H1 (cell line): ENCODE measurements around the gene TRIM65. TPM values are rescaled to one million over a fixed set of nuclear protein-coding genes. Genes with fewer than 3 reads are reported as not detected.
"Not testable (repeated sequence)": the region's sequence is repeated elsewhere in the genome, so short reads cannot be mapped to it uniquely, and the experiment has no call there.

ENCODE experiments used
- CTCF ChIA-PET: fragments of 300-600 bp; sonication (Branson Sonifier 250); formaldehyde crosslinking; loops from one replicate; lab custom pipeline; 2021; ENCODE audit not compliant: partially characterized antibody; lab: Charles Lee
- POLR2A ChIA-PET: fragments of 300-600 bp; sonication (Branson Sonifier 250); formaldehyde crosslinking; loops from one replicate; lab custom pipeline; 2021; ENCODE audit warnings: inconsistent platforms; ENCODE audit not compliant: partially characterized antibody; lab: Charles Lee
- DNase-seq, 2 experiments: peaks; one replicate each; pipeline versions ENCODE4 v3.0.0 to v3.0.0-alpha.2; 2010 to 2022; ENCODE audit warnings: low spot score in 2 of 2, low read depth in 1 of 2, mixed read lengths in 1 of 2
- FAIRE-seq: peaks from 2 replicates; lab custom pipeline; 2011; peaks lifted over from hg19 to GRCh38; lab: Jason Lieb, UNC
- H2AFZ ChIP-seq: 2 replicates; pipeline ENCODE4 v1.8.1; 2012; ENCODE audit warnings: low read length, inconsistent platforms
- H2AK5ac ChIP-seq: 2 replicates; pipeline ENCODE4 v1.6.1; 2013; ENCODE audit warnings: low read depth, low read length
- H2BK120ac ChIP-seq: replicated peaks from 2 replicates; pipeline ENCODE3; 2013; ENCODE audit warnings: low read depth, low read length, inconsistent platforms
- H2BK12ac ChIP-seq: 2 replicates; pipeline ENCODE4 v1.6.1; 2013; ENCODE audit warnings: low read depth, low read length
- H2BK15ac ChIP-seq: 2 replicates; pipeline ENCODE4 v1.6.1; 2013; ENCODE audit warnings: low read length
- H2BK20ac ChIP-seq: 2 replicates; pipeline ENCODE4 v1.6.1; 2013; ENCODE audit warnings: low read length
- H2BK5ac ChIP-seq: 2 replicates; pipeline ENCODE4 v1.6.1; 2013; ENCODE audit warnings: low read depth, low read length
- H3K14ac ChIP-seq: 2 replicates; pipeline ENCODE4 v1.6.1; 2013; ENCODE audit warnings: inconsistent platforms; ENCODE audit not compliant: insufficient read length
- H3K18ac ChIP-seq: 2 replicates; pipeline ENCODE4 v1.6.1; 2013; ENCODE audit warnings: low read length; ENCODE audit errors: extremely low read depth
- H3K23ac ChIP-seq: 2 replicates; pipeline ENCODE4 v1.6.1; 2013; ENCODE audit warnings: inconsistent platforms; ENCODE audit not compliant: insufficient read length
- H3K23me2 ChIP-seq: 2 replicates; pipeline ENCODE4 v1.6.1; 2013; ENCODE audit warnings: low read depth, low read length
- H3K27ac ChIP-seq: 2 replicates; pipeline ENCODE4 v1.6.1; 2011; ENCODE audit warnings: low read depth, low read length, inconsistent platforms
- H3K27me3 ChIP-seq, 4 experiments: replicated peaks in 1 of 4; 1 replicate in 1 of 4; 2 replicates in 3 of 4; pipeline versions ENCODE4 v1.6.1 to v1.8.1; 2011 to 2013; ENCODE audit warnings: low read length in 3 of 4, mild to moderate bottlenecking in 3 of 4, inconsistent platforms in 2 of 4, mixed read lengths in 2 of 4, moderate library complexity in 1 of 4; ENCODE audit not compliant: control insufficient read depth in 3 of 4, insufficient read depth in 3 of 4; ENCODE audit errors: extremely low read depth in 1 of 4
- H3K36me3 ChIP-seq, 4 experiments: 2 replicates each; pipeline versions ENCODE4 v1.6.1 to v1.8.1; 2011 to 2013; ENCODE audit warnings: mild to moderate bottlenecking in 4 of 4, low read length in 3 of 4, moderate library complexity in 2 of 4, control low read depth in 1 of 4, inconsistent platforms in 1 of 4; ENCODE audit not compliant: insufficient read depth in 4 of 4, control insufficient read depth in 2 of 4
- H3K4ac ChIP-seq: replicated peaks from 2 replicates; pipeline ENCODE3; 2013; ENCODE audit warnings: low read length, low read depth, mixed read lengths, inconsistent platforms; ENCODE audit not compliant: insufficient read length
- H3K4me1 ChIP-seq, 4 experiments: replicated peaks in 1 of 4; 1 replicate in 1 of 4; 2 replicates in 3 of 4; pipeline versions ENCODE4 v1.6.1 to v1.8.1; 2011 to 2013; ENCODE audit warnings: low read length in 3 of 4, inconsistent platforms in 2 of 4, mixed read lengths in 1 of 4; ENCODE audit not compliant: insufficient read depth in 4 of 4, control insufficient read depth in 3 of 4
- H3K4me2 ChIP-seq, 2 experiments: 2 replicates each; pipeline versions ENCODE4 v1.6.1 to v1.8.1; 2011 to 2013; ENCODE audit warnings: low read depth in 2 of 2, low read length in 2 of 2, control low read depth in 1 of 2, inconsistent platforms in 1 of 2, mild to moderate bottlenecking in 1 of 2; ENCODE audit not compliant: insufficient read depth in 1 of 2
- H3K4me3 ChIP-seq, 4 experiments: fragments of 200-600, 300-600 bp in 1 of 4; sonication (generic), shearing (Covaris generic), sonication (Bioruptor Twin) in 1 of 4; 2 replicates each; pipeline versions ENCODE4 v1.5.1 to v1.8.1; 2011 to 2016; ENCODE audit warnings: low read length in 4 of 4, low read depth in 3 of 4, control low read depth in 2 of 4, inconsistent platforms in 2 of 4, mild to moderate bottlenecking in 2 of 4, mixed read lengths in 1 of 4, moderate library complexity in 1 of 4; ENCODE audit not compliant: insufficient read depth in 2 of 4; ENCODE audit errors: extremely low read depth in 1 of 4
- H3K56ac ChIP-seq: replicated peaks from 2 replicates; pipeline ENCODE3; 2013; ENCODE audit warnings: low read depth, mild to moderate bottlenecking, mixed read lengths, low read length, inconsistent platforms; ENCODE audit not compliant: insufficient read length
- H3K79me1 ChIP-seq: 2 replicates; pipeline ENCODE4 v1.6.1; 2013; ENCODE audit warnings: low read depth, low read length, control low read depth
- H3K79me2 ChIP-seq, 2 experiments: 2 replicates each; pipeline versions ENCODE4 v1.6.1 to v1.8.1; 2012 to 2013; ENCODE audit warnings: low read length in 2 of 2, mild to moderate bottlenecking in 2 of 2, inconsistent platforms in 1 of 2; ENCODE audit not compliant: insufficient read depth in 2 of 2, control insufficient read depth in 1 of 2
- H3K9ac ChIP-seq, 4 experiments: replicated peaks in 1 of 4; 1 replicate in 1 of 4; 2 replicates in 3 of 4; pipeline versions ENCODE4 v1.6.1 to v1.8.1; 2011 to 2013; ENCODE audit warnings: low read depth in 3 of 4, low read length in 3 of 4, control low read depth in 2 of 4, mild to moderate bottlenecking in 2 of 4, moderate library complexity in 2 of 4, inconsistent platforms in 1 of 4; ENCODE audit errors: extremely low read depth in 1 of 4
- H3K9me3 ChIP-seq, 2 experiments: 2 replicates each; pipeline versions ENCODE4 v1.6.1 to v1.8.1; 2012 to 2013; ENCODE audit warnings: mild to moderate bottlenecking in 2 of 2, moderate library complexity in 2 of 2, control low read depth in 1 of 2, inconsistent platforms in 1 of 2, low read depth in 1 of 2, low read length in 1 of 2, mixed read lengths in 1 of 2; ENCODE audit not compliant: insufficient read depth in 2 of 2
- H4K20me1 ChIP-seq, 2 experiments: replicated peaks in 1 of 2; 2 replicates each; pipeline versions ENCODE3 to v1.8.1; 2011 to 2013; ENCODE audit warnings: inconsistent platforms in 2 of 2, low read length in 2 of 2, mild to moderate bottlenecking in 1 of 2; ENCODE audit not compliant: insufficient read depth in 2 of 2, control insufficient read depth in 1 of 2
- H4K5ac ChIP-seq: 2 replicates; pipeline ENCODE4 v1.6.1; 2013; ENCODE audit warnings: low read length, low read depth, mixed read lengths, inconsistent platforms; ENCODE audit not compliant: insufficient read length
- H4K8ac ChIP-seq: 2 replicates; pipeline ENCODE4 v1.8.0; 2013; ENCODE audit warnings: mild to moderate bottlenecking, moderate library complexity, low read length, inconsistent platforms; ENCODE audit not compliant: insufficient read depth; ENCODE audit errors: extremely low read depth
- H4K91ac ChIP-seq: replicated peaks from 2 replicates; pipeline ENCODE3; 2013; ENCODE audit warnings: low read length, mixed read lengths, inconsistent platforms; ENCODE audit not compliant: insufficient read length
- WGBS, 2 experiments: shearing (Covaris generic) in 1 of 2; methylation state at CpG; one replicate each; pipeline versions ENCODE4 v1.1.6 to v1.1.7; 2013 to 2015; ENCODE audit warnings: low lambda C conversion rate in 2 of 2, mixed read lengths in 2 of 2, inconsistent platforms in 1 of 2, low coverage in 1 of 2, missing lambda C conversion rate in 1 of 2; ENCODE audit not compliant: insufficient replicate concordance in 2 of 2, insufficient coverage in 1 of 2, insufficient read length in 1 of 2; ENCODE audit errors: extremely low coverage in 1 of 2, missing lambda C conversion rate in 1 of 2; 5-methylcytosine and 5-hydroxymethylcytosine counted together
- polyA plus RNA-seq, 7 experiments: library from polyadenylated mRNA; depleted of rRNA in 3 of 7; stranded (reverse) in 5 of 7; unstranded in 2 of 7; fragments of >200 nt in 5 of 7; fragments of 200-250 nt in 2 of 7; gene quantifications; 1 replicate in 5 of 7; 2 replicates in 1 of 7; 4 replicates in 1 of 7; pipeline versions ENCODE4 v1.2.1 to v1.2.3, GENCODE V29; 2011 to 2013; ENCODE audit warnings: missing spikeins in 2 of 7, mixed read lengths in 2 of 7
- total RNA-seq: library from RNA; stranded (reverse); fragmentation: NEBNext Ultra II Directional; extraction: Animal tissue kit (Norgen Biotek cat#: 25700); gene quantifications from 2 replicates; pipeline ENCODE4 v1.2.1, GENCODE V29; 2021

The TRIM65 gene
- total and polyA plus RNA-seq, 2 of the 8 experiments (the other 6 are each of a cell fraction or from before 2014, with no cell fraction given), result 21.2 to 48.6 TPM

DNA sequence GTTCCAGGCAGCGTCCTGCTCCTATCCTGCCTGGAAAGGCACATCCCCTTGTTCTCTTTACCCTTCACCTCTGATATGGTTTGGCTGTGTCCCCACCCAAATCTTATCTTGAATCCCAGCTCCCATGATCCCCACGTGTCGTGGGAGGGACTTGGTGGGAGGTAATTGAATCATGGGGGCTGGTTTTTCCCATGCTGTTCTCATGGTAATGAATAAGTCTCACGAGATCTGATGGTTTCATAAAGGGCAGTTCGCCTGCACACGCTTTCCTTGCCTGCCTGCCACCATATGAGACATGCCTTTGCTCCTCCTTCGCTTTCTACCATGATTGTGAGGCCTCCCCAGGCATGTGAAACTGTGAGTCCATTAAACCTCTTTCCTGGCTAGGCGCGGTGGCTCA is 10.9 kb downstream of the TRIM65 start:
- H3K4me3 ChIP-seq, FAIRE-seq: not testable (repeated sequence)

More for the DNA sequence above, 10.9 kb downstream of the TRIM65 start:
- not testable (repeated sequence) for H3K79me1 ChIP-seq, H2BK15ac ChIP-seq, H3K4me1 ChIP-seq, H4K20me1 ChIP-seq, H3K79me2 ChIP-seq, H3K9me3 ChIP-seq, H3K9ac ChIP-seq, H3K36me3 ChIP-seq, DNase-seq, H2BK20ac ChIP-seq, H3K14ac ChIP-seq, H3K4ac ChIP-seq, H3K23me2 ChIP-seq, H4K5ac ChIP-seq, H2AK5ac ChIP-seq, H2BK12ac ChIP-seq, H4K8ac ChIP-seq, H3K4me2 ChIP-seq, H2BK5ac ChIP-seq, H3K27me3 ChIP-seq, H3K56ac ChIP-seq, H3K27ac ChIP-seq, H4K91ac ChIP-seq, H3K23ac ChIP-seq, H3K18ac ChIP-seq, H2AFZ ChIP-seq, H2BK120ac ChIP-seq
- WGBS, 2 experiments, result 91% methylated on average over 9 of the region's 9 CpGs; no CpG with 5 or more reads in 1 of the 2 experiments
- CTCF ChIA-PET, result interaction anchor here (0.6 to 51.3 kb wide), 7 partner anchors 8 to 488 kb away, joined by 3 to 885 read pairs (median 3); partner anchors contain the start of gene CDK3
- POLR2A ChIA-PET, result interaction anchor here (3.3 to 6.3 kb wide), 2 partner anchors 12 to 19 kb away, joined by 9 to 40 read pairs; partner anchors contain the start of genes MRPL38 and TRIM65
